Measurements from ENCODE around the gene C4orf54.

- TF ChIP-seq EZH2 (IDR thresholded peaks at IDR 0.05; ENCODE audit: borderline replicate concordance, low read length) (no peak), CTCF (conservative IDR thresholded peaks at IDR 0.05 in 1 of 2, IDR thresholded peaks at IDR 0.05 in 1 of 2; ENCODE audit: extremely low read depth in 1 of 2, insufficient read depth in 1 of 2, low read depth in 1 of 2, low read length in 2 of 2) (no peak)
Measured at GRCh38 chr4:99614491-99614890, 43.1 kb downstream of the C4orf54 start.
